HG03520 (cell line): ENCODE data around the gene COL12A1.

ENCODE experiments used
- ATAC-seq: cut with Tn5 transposase; IDR thresholded peaks from one replicate; pipeline ENCODE4 v1.9.1; 2021; ENCODE audit warnings: mild to moderate bottlenecking, moderate library complexity; ENCODE audit not compliant: unreplicated experiment

Gene COL12A1

GRCh38 chr6:75145976-75146375 is 59.9 kb downstream of the COL12A1 start:
- ATAC-seq = no peak

GRCh38 chr6:75145211-75145610 is 60.6 kb downstream of the COL12A1 start:
- ATAC-seq = no peak

DNA sequence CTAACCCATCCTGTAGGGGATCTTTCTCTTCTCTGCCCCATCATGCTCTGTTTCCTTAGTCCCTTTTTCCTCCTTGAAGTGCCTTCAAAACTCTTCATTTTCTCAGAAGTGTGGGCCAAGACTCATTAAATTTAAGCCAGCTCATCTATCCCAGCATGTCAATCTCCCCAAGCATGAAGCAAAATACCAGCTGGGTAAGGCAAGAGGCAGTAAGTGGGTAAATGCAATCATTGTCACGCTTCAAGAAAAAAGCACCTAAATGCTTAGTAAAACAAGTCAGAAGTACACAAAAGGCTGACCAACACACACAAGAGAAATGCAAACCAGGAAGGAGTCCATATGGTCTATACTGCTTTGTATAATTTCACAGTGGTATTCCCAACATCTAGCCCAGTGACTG is 61.5 kb downstream of the COL12A1 start:
- ATAC-seq = no peak

GRCh38 chr6:75143191-75143590 is 62.7 kb downstream of the COL12A1 start:
- no peak for ATAC-seq

DNA sequence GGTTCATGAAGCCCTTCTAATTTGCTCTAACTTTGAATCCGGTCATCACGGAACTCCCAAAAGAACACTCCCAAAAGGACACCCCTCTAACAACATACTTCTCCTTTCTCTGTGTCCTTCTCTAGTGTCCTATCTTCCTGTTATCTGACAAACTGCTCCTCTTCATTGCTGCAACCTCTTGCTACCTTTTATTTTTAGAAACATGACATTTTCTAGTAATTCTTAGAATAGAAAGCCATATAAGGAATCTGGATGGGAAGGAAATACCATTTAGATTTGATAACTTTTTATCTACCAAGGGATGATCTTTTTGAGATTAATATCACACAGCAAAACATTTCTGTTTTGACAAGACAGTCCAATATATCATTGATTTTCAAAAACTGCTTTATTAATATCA is 63.1 kb downstream of the COL12A1 start:
- no peak for ATAC-seq

GRCh38 chr6:75135876-75136275 is 70.0 kb downstream of the COL12A1 start:
- no peak for ATAC-seq

DNA sequence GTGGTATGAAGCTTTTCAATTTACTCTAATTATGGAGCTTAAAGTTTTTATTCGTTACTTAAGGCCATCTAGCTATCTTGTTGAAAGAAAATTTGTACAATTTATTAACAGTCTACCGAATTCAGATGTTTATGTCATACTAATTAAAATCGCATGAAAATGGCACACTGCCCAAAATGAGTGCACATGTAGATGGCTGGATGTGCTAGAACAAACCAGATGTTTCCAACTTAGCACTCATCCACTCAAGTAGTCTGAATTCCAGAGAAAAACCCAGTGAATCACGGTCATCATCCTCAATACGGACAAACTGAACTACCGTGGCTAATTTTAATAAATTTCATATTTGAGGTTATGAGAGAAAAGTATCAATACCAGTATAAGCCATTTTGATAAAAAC is 70.4 kb downstream of the COL12A1 start:
- ATAC-seq = no peak

DNA sequence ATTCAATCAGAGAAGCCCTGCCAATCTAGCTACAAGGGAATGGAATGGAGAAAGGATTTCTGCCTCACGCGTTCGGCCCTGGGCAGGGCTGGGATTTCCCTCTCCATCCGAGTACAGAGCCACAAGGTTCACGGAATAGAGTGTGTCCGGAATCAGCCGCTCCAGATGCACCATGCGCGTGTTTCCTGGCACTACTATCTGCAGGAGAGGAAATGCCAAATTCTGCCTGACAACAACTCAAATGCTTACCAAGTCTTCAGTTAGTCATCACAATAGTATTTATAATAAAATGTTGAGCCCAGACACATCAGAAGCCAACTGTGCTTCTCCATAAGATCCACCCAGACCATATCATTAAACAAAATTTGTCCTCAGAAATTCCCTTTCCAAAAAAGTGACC is 75.1 kb downstream of the COL12A1 start:
- no peak for ATAC-seq

- ATAC-seq = no peak
Observed at GRCh38 chr6:75128878-75129570, 76.8 kb downstream of the COL12A1 start.

DNA sequence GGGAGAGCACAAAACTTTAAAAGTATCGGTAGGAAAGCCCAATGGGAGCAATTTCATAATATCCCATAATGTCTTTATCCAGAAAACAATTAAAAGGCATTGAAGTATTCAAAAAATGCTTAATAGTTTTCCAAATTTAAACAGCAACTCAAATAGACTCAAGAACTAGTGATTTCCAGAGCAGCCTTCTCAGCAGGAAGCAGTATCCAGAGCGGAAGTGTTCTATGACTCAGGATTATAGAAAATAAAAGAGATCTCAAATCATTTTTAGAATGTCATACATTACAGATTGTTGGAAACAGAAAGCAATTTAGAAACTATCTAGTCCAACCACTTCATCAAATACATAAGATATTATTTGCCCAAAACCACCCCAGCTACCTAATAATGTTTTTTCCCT is 79.3 kb downstream of the COL12A1 start:
- ATAC-seq = no peak

- ATAC-seq = no peak
Observed at GRCh38 chr6:75124983-75125382, 80.9 kb downstream of the COL12A1 start.

DNA sequence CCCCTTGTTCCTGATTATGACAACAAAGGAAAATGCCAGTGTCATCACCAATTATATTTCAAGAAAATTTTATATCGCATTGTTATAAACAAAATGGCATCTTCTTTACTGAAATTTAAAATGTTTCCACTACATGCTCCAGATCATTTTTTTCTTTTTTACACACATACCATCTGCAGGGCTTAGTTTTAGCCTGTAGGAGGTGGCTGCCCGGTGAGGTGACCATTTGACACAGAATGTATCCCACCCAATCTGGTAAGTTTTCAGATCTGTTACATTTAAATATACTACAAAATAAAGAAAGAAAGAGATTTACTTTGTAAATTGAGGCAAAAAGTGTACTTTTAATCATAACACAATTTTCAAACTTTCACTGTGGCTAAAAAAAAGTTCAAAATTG is 81.8 kb downstream of the COL12A1 start:
- ATAC-seq = no peak

DNA sequence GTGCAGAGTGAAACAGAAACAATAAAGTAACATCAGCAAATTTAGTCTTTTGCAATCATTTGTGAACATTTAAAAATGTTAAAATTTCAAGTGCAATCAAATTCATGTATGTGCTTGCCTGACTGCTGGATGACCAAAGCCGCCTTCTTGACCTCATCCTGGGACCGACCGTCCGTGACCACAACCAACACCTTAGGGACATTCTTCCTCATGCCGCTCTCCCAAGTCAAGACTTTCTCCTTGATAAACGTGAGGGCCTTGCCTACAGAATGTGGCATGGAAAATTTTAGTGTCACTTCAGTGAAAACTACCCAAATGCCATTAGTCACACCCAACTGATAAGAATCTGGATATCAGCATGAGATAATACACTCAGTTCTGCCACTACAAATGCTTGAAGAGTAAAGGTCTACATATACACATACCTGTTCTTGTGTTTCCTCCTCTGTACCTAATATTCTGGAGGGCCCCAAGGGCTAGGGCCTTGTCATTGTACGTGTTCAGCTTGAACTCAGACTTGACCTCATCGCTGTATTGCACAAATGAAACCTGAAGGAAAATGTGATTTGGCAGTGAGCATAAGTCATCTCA is 86.8 kb downstream of the COL12A1 start:
- no peak for ATAC-seq

- no peak for ATAC-seq
Observed at GRCh38 chr6:75117701-75118100, 88.2 kb downstream of the COL12A1 start.

- ATAC-seq = no peak
Observed at GRCh38 chr6:75116946-75117345, 88.9 kb downstream of the COL12A1 start.

DNA sequence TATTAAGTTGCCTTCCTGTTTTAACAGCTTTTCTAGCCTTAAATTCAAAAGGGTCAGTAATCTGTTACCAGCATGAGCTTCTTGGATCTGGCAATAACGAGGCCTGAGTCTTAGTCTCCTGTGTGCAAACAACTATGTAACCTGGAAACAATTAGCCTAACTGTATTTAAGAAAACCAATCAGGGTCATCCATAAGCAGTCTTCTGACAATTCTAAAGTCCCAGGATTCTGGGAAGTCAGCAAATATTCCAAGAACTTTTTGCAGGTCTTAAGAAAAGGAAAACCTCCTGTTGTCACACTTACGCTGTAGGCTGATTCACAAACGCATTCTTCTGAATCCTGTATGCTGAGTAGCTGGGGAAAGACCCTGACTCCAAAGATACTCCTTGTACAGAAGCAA is 90.4 kb downstream of the COL12A1 start:
- ATAC-seq = no peak

GRCh38 chr6:75114806-75115205 is 91.0 kb downstream of the COL12A1 start:
- no peak for ATAC-seq

DNA sequence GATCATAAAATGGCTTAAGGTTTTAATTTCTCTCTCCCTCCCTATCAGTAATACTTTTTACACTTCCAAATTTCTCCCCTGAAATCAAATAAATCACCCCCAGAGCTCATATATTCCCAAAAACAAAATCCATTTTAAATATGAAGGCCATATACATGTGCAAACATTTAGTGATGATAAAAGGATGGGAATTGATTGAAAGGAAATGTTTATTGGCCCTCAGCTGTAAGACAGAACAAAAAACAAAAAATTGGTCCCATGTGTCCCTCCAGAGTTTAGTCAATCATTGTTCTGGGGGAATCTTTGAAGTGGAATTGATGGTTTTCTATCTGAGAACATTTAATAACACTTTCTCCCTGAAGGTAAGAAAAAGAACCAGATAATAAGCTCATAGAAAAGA is 91.7 kb downstream of the COL12A1 start:
- no peak for ATAC-seq

DNA sequence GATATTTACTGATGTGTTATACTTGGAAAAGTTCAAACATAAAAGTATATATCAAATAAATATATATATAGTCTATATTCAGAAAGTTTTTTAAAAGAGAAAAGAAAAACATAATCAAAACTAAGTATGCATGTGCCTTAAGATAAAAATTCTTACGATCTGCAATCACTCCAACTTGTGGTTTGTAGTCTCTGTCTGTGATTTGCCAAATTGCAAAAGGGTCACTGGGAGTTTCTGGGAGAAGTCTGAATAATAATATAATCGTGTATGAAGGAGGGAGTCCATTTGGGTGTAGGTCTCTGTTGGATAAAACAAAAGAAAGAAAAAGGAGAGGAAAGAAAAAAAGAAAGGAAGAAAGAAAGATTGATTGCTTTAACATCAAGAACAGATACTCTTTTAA is 92.4 kb downstream of the COL12A1 start:
- no peak for ATAC-seq

DNA sequence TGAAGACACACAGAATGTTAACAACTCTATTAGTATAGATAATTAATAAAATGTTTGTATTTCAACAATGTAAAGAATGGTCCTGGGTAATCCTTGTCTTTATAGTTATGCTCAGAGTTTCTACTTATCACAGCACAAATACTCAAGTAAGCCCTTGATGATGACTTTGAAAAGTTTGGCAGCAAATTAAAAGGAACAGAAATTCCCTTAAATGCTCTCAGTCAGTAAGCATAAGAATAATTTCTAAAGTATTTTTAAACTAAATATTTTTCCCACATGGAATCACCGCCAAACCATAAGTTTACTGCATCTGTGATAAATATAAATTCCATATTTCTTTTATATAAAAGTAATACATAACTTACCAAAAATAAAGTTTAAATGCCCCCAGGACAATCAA is 96.1 kb downstream of the COL12A1 start:
- ATAC-seq = no peak

- no peak for ATAC-seq
Observed at GRCh38 chr6:75109022-75109421, 96.8 kb downstream of the COL12A1 start.

GRCh38 chr6:75108333-75108974 is 97.4 kb downstream of the COL12A1 start:
- no peak for ATAC-seq
